Sigmoid colon (tissue), 7 donors: ENCODE data around the gene TMEM203. TPM values are rescaled to one million over a fixed set of nuclear protein-coding genes. Genes with fewer than 3 reads are reported as not detected.

Experiments used
- DNase-seq: peaks from one replicate; pipeline ENCODE4 v3.0.0-alpha.2; 2019
- H3K27ac ChIP-seq, 4 donors: fragments of 200-600 bp; sonication (generic); one replicate each; pipeline ENCODE4 v1.5.1; 2016 to 2019; ENCODE audit warnings: mild to moderate bottlenecking in 1 of 4
- H3K27me3 ChIP-seq, 3 donors: fragments of 200-600 bp; sonication (generic); one replicate each; pipeline ENCODE4 v1.5.1; 2019; ENCODE audit warnings: mild to moderate bottlenecking in 1 of 3
- H3K36me3 ChIP-seq, 4 donors: fragments of 200-600 bp; sonication (generic); one replicate each; pipeline ENCODE4 v1.5.1; 2016 to 2019
- H3K4me1 ChIP-seq, 4 donors: fragments of 200-600 bp; sonication (generic); one replicate each; pipeline ENCODE4 v1.5.1; 2017 to 2019
- H3K4me3 ChIP-seq, 4 donors: fragments of 200-600 bp; sonication (generic); one replicate each; pipeline ENCODE4 v1.5.1; 2017 to 2019; ENCODE audit warnings: mild to moderate bottlenecking in 2 of 4, moderate library complexity in 1 of 4
- H3K9me3 ChIP-seq, 4 donors: fragments of 200-600 bp in 3 of 4; sonication (generic) in 3 of 4; one replicate each; pipeline versions ENCODE4 v1.5.1 to v1.6.1; 2013 to 2019
- EP300 ChIP-seq, 4 donors: sonication (generic); formaldehyde crosslinking; IDR thresholded peaks; one replicate each; pipeline ENCODE4 v1.6.1; 2017; ENCODE audit warnings: antibody characterized with exemption in 4 of 4
- POLR2A ChIP-seq, 2 donors: fragments of 450-650 bp; IDR thresholded peaks; one replicate each; pipeline ENCODE4 v1.6.1; 2016; ENCODE audit warnings: antibody characterized with exemption in 2 of 2, mild to moderate bottlenecking in 2 of 2, moderate library complexity in 2 of 2
- POLR2AphosphoS5 ChIP-seq, 4 donors: sonication (generic); formaldehyde crosslinking; IDR thresholded peaks; one replicate each; pipeline ENCODE4 v1.6.1; 2017; ENCODE audit warnings: antibody characterized with exemption in 4 of 4
- WGBS, 2 donors: extraction: QIAGEN DNeasy Blood & Tissue Kit; methylation state at CpG; one replicate each; pipeline ENCODE4 v1.1.7; 2013; 5-methylcytosine and 5-hydroxymethylcytosine counted together
- intact Hi-C: fragments of 100-400 bp; cut with DNase I; formaldehyde crosslinking; loops from one replicate; pipeline ENCODE4 v1.15.1; 2023
- polyA plus RNA-seq, 3 donors: library from polyadenylated mRNA; stranded (reverse); fragments of 200-250 nt; gene quantifications; one replicate each; pipeline ENCODE4 v1.2.3, GENCODE V29; 2013
- small RNA-seq, 3 donors: library from RNA; depleted of rRNA; stranded (forward); fragments of <200 nt; gene quantifications; one replicate each; pipeline ENCODE3, GENCODE V24; 2016
- total RNA-seq, 4 donors: library from RNA; depleted of rRNA; stranded (reverse); fragments of >200 nt; gene quantifications; one replicate each; pipeline ENCODE4 v1.1.0, GENCODE V29; 2016
- TF ChIP-seq, protein P1 (sequence below), 4 experiments: fragments of 450-650 bp in 3 of 4; fragments of 200-600 bp in 1 of 4; IDR thresholded peaks; one replicate each; pipeline ENCODE4 v1.5.1; 2016 to 2019; ENCODE audit warnings: antibody characterized with exemption in 4 of 4, mild to moderate bottlenecking in 3 of 4, moderate library complexity in 2 of 4
- donor health status: healthy with polysubstance abuse.
- donor health status: Bipolar disorder and iron deficiency.
- donor health status: healthy.

The TMEM203 gene
- total and polyA plus RNA-seq, 7 donors = 24.8 to 42.0 (median 33.2) TPM

GRCh38 chr9:137158625-137159024 lies 46.8 kb downstream of the TMEM203 start:
- DNase-seq = no peak
- no peaks in the 10 kb centered on the region for H3K36me3 ChIP-seq
- peaks cover 59 to 98% (median 85%) of the 10 kb centered on the region in 3 donors for H3K27me3 ChIP-seq
- peaks cover 0 to 34% (median 31%) of the 10 kb centered on the region in 4 donors for H3K4me1 ChIP-seq
- H3K4me3 ChIP-seq = no peak overlapping the region
- no peak for TF ChIP-seq POLR2AphosphoS5 (IDR thresholded peaks at IDR 0.05)
- TF ChIP-seq EP300 (IDR thresholded peaks at IDR 0.05) = no peak
- TF ChIP-seq, protein P1, sequence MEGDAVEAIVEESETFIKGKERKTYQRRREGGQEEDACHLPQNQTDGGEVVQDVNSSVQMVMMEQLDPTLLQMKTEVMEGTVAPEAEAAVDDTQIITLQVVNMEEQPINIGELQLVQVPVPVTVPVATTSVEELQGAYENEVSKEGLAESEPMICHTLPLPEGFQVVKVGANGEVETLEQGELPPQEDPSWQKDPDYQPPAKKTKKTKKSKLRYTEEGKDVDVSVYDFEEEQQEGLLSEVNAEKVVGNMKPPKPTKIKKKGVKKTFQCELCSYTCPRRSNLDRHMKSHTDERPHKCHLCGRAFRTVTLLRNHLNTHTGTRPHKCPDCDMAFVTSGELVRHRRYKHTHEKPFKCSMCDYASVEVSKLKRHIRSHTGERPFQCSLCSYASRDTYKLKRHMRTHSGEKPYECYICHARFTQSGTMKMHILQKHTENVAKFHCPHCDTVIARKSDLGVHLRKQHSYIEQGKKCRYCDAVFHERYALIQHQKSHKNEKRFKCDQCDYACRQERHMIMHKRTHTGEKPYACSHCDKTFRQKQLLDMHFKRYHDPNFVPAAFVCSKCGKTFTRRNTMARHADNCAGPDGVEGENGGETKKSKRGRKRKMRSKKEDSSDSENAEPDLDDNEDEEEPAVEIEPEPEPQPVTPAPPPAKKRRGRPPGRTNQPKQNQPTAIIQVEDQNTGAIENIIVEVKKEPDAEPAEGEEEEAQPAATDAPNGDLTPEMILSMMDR (IDR thresholded peaks at IDR 0.05) = no peak
- no peak for TF ChIP-seq POLR2A (IDR thresholded peaks at IDR 0.05)
- 18 to 24% methylated on average over 4 of the region's 4 CpGs for WGBS, 2 donors
- no peak overlapping the region for H3K27ac ChIP-seq
- H3K9me3 ChIP-seq = no peaks in the 10 kb centered on the region
- intact Hi-C loops = no loop called here

DNA sequence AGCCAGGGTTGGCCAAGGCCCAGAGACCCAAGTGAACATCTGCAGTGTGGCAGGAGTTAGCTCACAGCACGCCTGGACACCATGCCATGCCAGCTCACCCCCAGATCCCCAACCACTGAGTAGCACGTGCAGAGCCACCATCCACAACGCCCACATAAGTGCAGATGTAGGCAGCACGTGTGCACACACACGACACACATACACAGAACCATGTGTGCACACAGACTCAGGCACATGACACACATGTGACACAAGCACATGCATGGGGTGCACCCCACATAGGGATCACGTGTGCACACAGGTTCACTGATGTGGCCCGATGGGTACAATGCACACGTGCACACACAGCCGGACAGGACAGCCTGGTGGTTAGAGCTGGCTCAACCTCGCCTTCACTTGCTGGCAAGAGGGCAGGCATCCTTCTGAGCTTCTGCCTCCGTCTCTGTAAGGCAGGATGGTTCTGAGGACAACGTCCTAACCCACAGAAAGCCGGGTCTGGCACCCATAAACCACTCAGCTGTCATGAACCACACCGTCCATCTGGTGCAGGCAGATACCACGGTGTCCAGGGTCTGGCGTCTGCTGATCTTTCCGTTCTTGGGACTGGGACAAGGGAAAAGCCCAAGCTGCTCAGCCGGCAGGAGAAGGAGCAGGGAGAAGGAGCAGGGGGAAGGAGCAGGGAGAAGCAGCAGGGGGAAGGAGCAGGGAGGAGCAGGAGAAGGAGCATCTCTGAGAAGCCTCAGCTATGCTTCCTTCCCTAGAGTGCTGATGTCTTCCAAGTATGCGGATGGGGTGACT lies 47.6 kb downstream of the TMEM203 start:
- peaks cover 0 to 27% (median 24%) of the 10 kb centered on the region in 4 donors for H3K4me1 ChIP-seq
- 51 to 68% methylated on average over 19 of the region's 19 CpGs for WGBS, 2 donors
- H3K4me3 ChIP-seq = no peak overlapping the region
- H3K27ac ChIP-seq = no peak overlapping the region
- H3K9me3 ChIP-seq = no peaks in the 10 kb centered on the region
- intact Hi-C loops = no loop called here
- H3K27me3 ChIP-seq = peaks cover 51 to 90% (median 77%) of the 10 kb centered on the region in 3 donors
- DNase-seq = no peak
- no peaks in the 10 kb centered on the region for H3K36me3 ChIP-seq
- TF ChIP-seq, protein P1 (IDR thresholded peaks at IDR 0.05) = no peak
- no peak for TF ChIP-seq POLR2AphosphoS5 (IDR thresholded peaks at IDR 0.05)
- no peak for TF ChIP-seq POLR2A (IDR thresholded peaks at IDR 0.05)
- TF ChIP-seq EP300 (IDR thresholded peaks at IDR 0.05) = no peak

- TF ChIP-seq POLR2AphosphoS5 (IDR thresholded peaks at IDR 0.05) (no peak), EP300 (IDR thresholded peaks at IDR 0.05) (no peak), POLR2A (IDR thresholded peaks at IDR 0.05) (no peak)
- TF ChIP-seq, protein P1 (IDR thresholded peaks at IDR 0.05) = no peak
- Histone ChIP-seq H3K4me3 (no peak overlapping the region), H3K27me3 (peaks cover 41 to 80% (median 67%) of the 10 kb centered on the region in 3 donors), H3K27ac (no peak overlapping the region), H3K4me1 (peaks cover 0 to 16% (median 14%) of the 10 kb centered on the region in 4 donors), H3K36me3 (no peaks in the 10 kb centered on the region), H3K9me3 (no peaks in the 10 kb centered on the region)
- WGBS, 2 donors = 4 to 8% methylated on average over 65 of the region's 65 CpGs
- no peak for DNase-seq
- intact Hi-C loops = no loop called here
Observed at GRCh38 chr9:137156567-137157375, 48.7 kb downstream of the TMEM203 start.

Small RNAs within 50 kb of the gene (small RNA-seq; reads per million reads assigned to genes)
- 0 reads per million in 3 donors for gene MIR3621

Other genes with a start within 250 kb of the TMEM203 start
Only the 30 nearest of the 31 such genes appear.
- 10 to 100 TPM; 11.8 to 36.6 (median 32.4) TPM for gene PTGDS, start 228.1 kb downstream of the TMEM203 start, total RNA-seq
- 100 to 1,000 TPM in 1 of 3 donors, 10 to 100 TPM in 1, 1 to 10 TPM in 1; 8.3 to 218 (median 24.0) TPM for gene PTGDS, start 228.1 kb downstream of the TMEM203 start, polyA plus RNA-seq
- gene LCNL1, start 222.7 kb downstream of the TMEM203 start, total RNA-seq = 1 to 10 TPM in 1 of 4 donors, under 1 TPM in 3; 0.14 to 1.1 (median 0.43) TPM
- under 1 TPM in 1 of 3 donors, not detected in 2; 0.50 TPM for gene LCNL1, start 222.7 kb downstream of the TMEM203 start, polyA plus RNA-seq
- 10 to 100 TPM; 28.0 to 38.0 (median 36.2) TPM for gene PAXX, start 213.2 kb downstream of the TMEM203 start, total RNA-seq
- 10 to 100 TPM; 28.4 to 80.9 (median 40.8) TPM for gene PAXX, start 213.2 kb downstream of the TMEM203 start, polyA plus RNA-seq
- gene CLIC3, start 209.1 kb downstream of the TMEM203 start, total RNA-seq = 1 to 10 TPM in 1 of 4 donors, not detected in 3; 1.4 TPM
- gene CLIC3, start 209.1 kb downstream of the TMEM203 start, polyA plus RNA-seq = 1 to 10 TPM in 1 of 3 donors, not detected in 2; 4.7 TPM
- 10 to 100 TPM in 3 of 4 donors, 1 to 10 TPM in 1; 9.2 to 19.7 (median 13.2) TPM for gene ABCA2, start 177.4 kb downstream of the TMEM203 start, total RNA-seq
- gene ABCA2, start 177.4 kb downstream of the TMEM203 start, polyA plus RNA-seq = 10 to 100 TPM in 1 of 3 donors, 1 to 10 TPM in 2; 6.0 to 28.6 (median 9.0) TPM
- gene FUT7, start 173.6 kb downstream of the TMEM203 start, total RNA-seq = 1 to 10 TPM in 1 of 4 donors, under 1 TPM in 2, not detected in 1; 0.36 to 1.3 (median 0.41) TPM
- gene FUT7, start 173.6 kb downstream of the TMEM203 start, polyA plus RNA-seq = 1 to 10 TPM in 1 of 3 donors, not detected in 2; 1.3 TPM
- 100 to 1,000 TPM in 1 of 4 donors, 10 to 100 TPM in 3; 21.4 to 101 (median 42.4) TPM for gene NPDC1, start 159.5 kb downstream of the TMEM203 start, total RNA-seq
- gene NPDC1, start 159.5 kb downstream of the TMEM203 start, polyA plus RNA-seq = 100 to 1,000 TPM in 1 of 3 donors, 10 to 100 TPM in 2; 47.9 to 118 (median 91.9) TPM
- 1 to 10 TPM in 3 of 4 donors, not detected in 1; 1.2 to 2.2 (median 2.1) TPM for gene ENTPD2, start 151.6 kb downstream of the TMEM203 start, total RNA-seq
- gene ENTPD2, start 151.6 kb downstream of the TMEM203 start, polyA plus RNA-seq = 1 to 10 TPM in 2 of 3 donors, under 1 TPM in 1; 0.92 to 6.4 (median 3.0) TPM
- under 1 TPM in 1 of 4 donors, not detected in 3; 0.81 TPM for gene SAPCD2, start 135.1 kb downstream of the TMEM203 start, total RNA-seq
- gene SAPCD2, start 135.1 kb downstream of the TMEM203 start, polyA plus RNA-seq = 10 to 100 TPM in 1 of 3 donors, 1 to 10 TPM in 2; 3.6 to 16.4 (median 3.7) TPM
- 1 to 10 TPM; 2.9 to 9.1 (median 4.8) TPM for gene UAP1L1, start 128.1 kb downstream of the TMEM203 start, total RNA-seq
- gene UAP1L1, start 128.1 kb downstream of the TMEM203 start, polyA plus RNA-seq = 1 to 10 TPM; 4.2 to 9.6 (median 6.0) TPM
- gene MAN1B1, start 118.7 kb downstream of the TMEM203 start, total RNA-seq = 10 to 100 TPM; 27.8 to 34.9 (median 28.7) TPM
- 10 to 100 TPM; 12.0 to 52.0 (median 14.1) TPM for gene MAN1B1, start 118.7 kb downstream of the TMEM203 start, polyA plus RNA-seq
- gene DPP7, start 90.9 kb downstream of the TMEM203 start, total RNA-seq = 100 to 1,000 TPM in 2 of 4 donors, 10 to 100 TPM in 2; 88.5 to 140 (median 111) TPM
- gene DPP7, start 90.9 kb downstream of the TMEM203 start, polyA plus RNA-seq = 100 to 1,000 TPM in 1 of 3 donors, 10 to 100 TPM in 2; 26.6 to 158 (median 36.6) TPM
- gene GRIN1, start 66.5 kb downstream of the TMEM203 start, total RNA-seq = 1 to 10 TPM in 1 of 4 donors, under 1 TPM in 3; 0.16 to 1.1 (median 0.38) TPM
- gene GRIN1, start 66.5 kb downstream of the TMEM203 start, polyA plus RNA-seq = under 1 TPM in 1 of 3 donors, not detected in 2; 0.69 TPM
- gene LRRC26, start 35.6 kb downstream of the TMEM203 start, total RNA-seq = under 1 TPM in 1 of 4 donors, not detected in 3; 0.68 TPM
- 1 to 10 TPM; 1.2 to 6.3 (median 1.4) TPM for gene LRRC26, start 35.6 kb downstream of the TMEM203 start, polyA plus RNA-seq
- not detected for gene TMEM210, start 33.6 kb downstream of the TMEM203 start, total RNA-seq
- under 1 TPM in 1 of 3 donors, not detected in 2; 0.12 TPM for gene TMEM210, start 33.6 kb downstream of the TMEM203 start, polyA plus RNA-seq
- 10 to 100 TPM; 21.0 to 27.4 (median 24.6) TPM for gene ANAPC2, start 17.1 kb downstream of the TMEM203 start, total RNA-seq
- 10 to 100 TPM; 12.5 to 49.3 (median 13.2) TPM for gene ANAPC2, start 17.1 kb downstream of the TMEM203 start, polyA plus RNA-seq
- 100 to 1,000 TPM in 1 of 4 donors, 10 to 100 TPM in 3; 39.6 to 122 (median 76.3) TPM for gene SSNA1, start 17.0 kb downstream of the TMEM203 start, total RNA-seq
- 100 to 1,000 TPM in 2 of 3 donors, 10 to 100 TPM in 1; 93.2 to 112 (median 105) TPM for gene SSNA1, start 17.0 kb downstream of the TMEM203 start, polyA plus RNA-seq
- 1 to 10 TPM; 3.0 to 4.6 (median 3.8) TPM for gene TPRN, start 4.9 kb downstream of the TMEM203 start, total RNA-seq
- gene TPRN, start 4.9 kb downstream of the TMEM203 start, polyA plus RNA-seq = 10 to 100 TPM; 64.9 to 80.5 (median 78.1) TPM
- 10 to 100 TPM in 1 of 4 donors, 1 to 10 TPM in 3; 3.8 to 12.7 (median 5.1) TPM for gene NDOR1, start 52 bp upstream of the TMEM203 start, total RNA-seq
- 10 to 100 TPM in 1 of 3 donors, 1 to 10 TPM in 2; 5.4 to 20.2 (median 6.0) TPM for gene NDOR1, start 52 bp upstream of the TMEM203 start, polyA plus RNA-seq
- gene RNF208, start 16.6 kb upstream of the TMEM203 start, total RNA-seq = 1 to 10 TPM in 2 of 4 donors, under 1 TPM in 1, not detected in 1; 0.54 to 1.9 (median 1.1) TPM
- 1 to 10 TPM; 4.8 to 8.8 (median 5.5) TPM for gene RNF208, start 16.6 kb upstream of the TMEM203 start, polyA plus RNA-seq
- gene CYSRT1, start 19.5 kb upstream of the TMEM203 start, total RNA-seq = under 1 TPM in 1 of 4 donors, not detected in 3; 0.33 TPM
- 1 to 10 TPM in 1 of 3 donors, under 1 TPM in 1, not detected in 1; 0.54 to 1.2 TPM for gene CYSRT1, start 19.5 kb upstream of the TMEM203 start, polyA plus RNA-seq
- not detected for gene RNF224, start 21.9 kb upstream of the TMEM203 start, total RNA-seq
- gene RNF224, start 21.9 kb upstream of the TMEM203 start, polyA plus RNA-seq = under 1 TPM in 1 of 3 donors, not detected in 2; 0.04 TPM
- gene SLC34A3, start 25.3 kb upstream of the TMEM203 start, total RNA-seq = not detected
- not detected for gene SLC34A3, start 25.3 kb upstream of the TMEM203 start, polyA plus RNA-seq
- gene TUBB4B, start 35.6 kb upstream of the TMEM203 start, total RNA-seq = 100 to 1,000 TPM; 141 to 196 (median 164) TPM
- gene TUBB4B, start 35.6 kb upstream of the TMEM203 start, polyA plus RNA-seq = 100 to 1,000 TPM; 292 to 505 (median 444) TPM
- gene STPG3, start 45.6 kb upstream of the TMEM203 start, total RNA-seq = not detected
- not detected for gene STPG3, start 45.6 kb upstream of the TMEM203 start, polyA plus RNA-seq
- gene NELFB, start 49.7 kb upstream of the TMEM203 start, total RNA-seq = 10 to 100 TPM; 24.7 to 36.5 (median 33.2) TPM
- 10 to 100 TPM; 41.6 to 70.5 (median 45.0) TPM for gene NELFB, start 49.7 kb upstream of the TMEM203 start, polyA plus RNA-seq
- 1 to 10 TPM; 3.8 to 4.3 (median 3.9) TPM for gene TOR4A, start 72.1 kb upstream of the TMEM203 start, total RNA-seq
- gene TOR4A, start 72.1 kb upstream of the TMEM203 start, polyA plus RNA-seq = 10 to 100 TPM in 1 of 3 donors, 1 to 10 TPM in 2; 5.1 to 33.0 (median 6.6) TPM
- gene NRARP, start 96.6 kb upstream of the TMEM203 start, total RNA-seq = 1 to 10 TPM in 3 of 4 donors, not detected in 1; 1.8 to 2.9 (median 2.8) TPM
- gene NRARP, start 96.6 kb upstream of the TMEM203 start, polyA plus RNA-seq = 10 to 100 TPM; 20.4 to 24.7 (median 24.0) TPM
- 10 to 100 TPM in 2 of 4 donors, 1 to 10 TPM in 2; 8.9 to 25.5 (median 11.8) TPM for gene EXD3, start 217.5 kb upstream of the TMEM203 start, total RNA-seq
- gene EXD3, start 217.5 kb upstream of the TMEM203 start, polyA plus RNA-seq = 10 to 100 TPM; 18.0 to 29.7 (median 26.6) TPM
- 1 to 10 TPM; 1.4 to 3.3 (median 2.9) TPM for gene NOXA1, start 217.7 kb upstream of the TMEM203 start, total RNA-seq
- gene NOXA1, start 217.7 kb upstream of the TMEM203 start, polyA plus RNA-seq = 10 to 100 TPM; 15.0 to 16.4 (median 15.4) TPM